ENCODE results near the gene DLGAP1. TPM values are rescaled to one million over a fixed set of nuclear protein-coding genes. Genes with fewer than 3 reads are reported as not detected.

DLGAP1 gene
- total and polyA plus RNA-seq, 2 donors (not counting 1 experiment from before 2014, with no cell fraction given) = 0.07 to 0.61 TPM

- Mint-ChIP-seq H3K27me3 (no peaks in the 10 kb centered on the region), H3K9me3 (ENCODE audit: insufficient read depth) (no peaks in the 10 kb centered on the region), H3K4me1 (peaks cover 53% of the 10 kb centered on the region), H3K4me3 (peak overlapping the region; percentile 91), H3K27ac (peak overlapping the region; percentile 98)
- H2AFZ ChIP-seq (ENCODE audit: insufficient read depth, low read depth, low read length, poor library complexity, severe bottlenecking) = peak overlapping the region; percentile 72
- CTCF ChIA-PET = interaction anchor here (0.8 to 5.9 kb wide), 34 partner anchors 8 to 371 kb away, joined by 3 to 96 read pairs (median 6); partner anchors contain the start of gene TGIF1
- peak overlapping the region; percentile 75 for H3K4me2 ChIP-seq (replicated peaks; ENCODE audit: low read depth, low read length, poor library complexity, severe bottlenecking)
- no peaks in the 10 kb centered on the region for H3K79me2 ChIP-seq (ENCODE audit: control insufficient read depth, insufficient read depth, low read length)
- DNase-seq = no peak
- WGBS (ENCODE audit: insufficient coverage) = 33% methylated on average over 6 of the region's 8 CpGs
- no peaks in the 10 kb centered on the region for H3K9me3 ChIP-seq (ENCODE audit: control extremely low read depth in 1 of 3, control insufficient read depth in 2 of 3, insufficient read depth in 1 of 3, low read length in 2 of 3)
- H4K20me1 ChIP-seq (ENCODE audit: control insufficient read depth, insufficient read depth, low read length, poor library complexity, severe bottlenecking) = peaks cover 3% of the 10 kb centered on the region
- ATAC-seq (ENCODE audit: low read depth) = no peak
- H3K36me3 ChIP-seq (replicated peaks in 1 of 2; ENCODE audit: control extremely low read depth in 1 of 2, control insufficient read depth in 1 of 2, extremely low read depth in 1 of 2, insufficient read depth in 2 of 2, low read length in 1 of 2) = peaks cover 0 to 4% of the 10 kb centered on the region in 2 experiments
- intact Hi-C loops (cut with micrococcal nuclease) = loop anchor here (1.0 to 10.0 kb wide), 15 partner anchors 9 to 940 kb away; partner anchors contain the start of genes MYL12A, MYL12B and SMCHD1
- TF ChIP-seq EZH2 (IDR thresholded peaks at IDR 0.05; ENCODE audit: borderline replicate concordance, insufficient read depth, low read depth, low read length, poor library complexity, severe bottlenecking) = no peak
- no peak for TF ChIP-seq CTCF (IDR thresholded peaks at IDR 0.05)
- no peaks in the 10 kb centered on the region for H3K27me3 ChIP-seq (replicated peaks in 1 of 4; ENCODE audit: control extremely low read depth in 1 of 4, control insufficient read depth in 3 of 4, insufficient read depth in 4 of 4, low read length in 3 of 4)
- peak overlapping the region; percentile 43 to 80 (median 64) for H3K4me3 ChIP-seq (ENCODE audit: control extremely low read depth in 1 of 5, extremely low read depth in 1 of 5, insufficient read depth in 1 of 5, low read depth in 2 of 5, low read length in 4 of 5)
- H3K4me1 ChIP-seq (ENCODE audit: control insufficient read depth in 2 of 2, insufficient read depth in 2 of 2, low read length in 2 of 2) = peaks cover 43 to 49% of the 10 kb centered on the region in 2 donors
- POLR2A ChIA-PET = interaction anchor here (0.5 to 4.6 kb wide), 19 partner anchors 9 to 939 kb away, joined by 3 to 73 read pairs (median 7); partner anchors contain the start of genes MYL12A, MYL12B, SMCHD1 and TGIF1
- peak overlapping the region; percentile 88 to 96 for H3K27ac ChIP-seq (ENCODE audit: low read length in 2 of 2)
- H3K9ac ChIP-seq (ENCODE audit: low read length) = peak overlapping the region; percentile 68
Measured at GRCh38 chr18:3594760-3595368, 860.2 kb downstream of the DLGAP1 start.
